SK-N-DZ (cell line): ENCODE data around the gene CACNB2.

Experiments used
- DNase-seq: peaks from one replicate; pipeline ENCODE4 v3.0.0-alpha.2; 2015; ENCODE audit warnings: low spot score

The CACNB2 gene

GRCh38 chr10:18446205-18446604 lies 306.0 kb downstream of the CACNB2 start:
- DNase-seq = no peak

GRCh38 chr10:18449611-18450026 lies 309.4 kb downstream of the CACNB2 start:
- DNase-seq = no peak

GRCh38 chr10:18450298-18450697 lies 310.1 kb downstream of the CACNB2 start:
- DNase-seq = no peak

GRCh38 chr10:18455086-18455884 lies 315.1 kb downstream of the CACNB2 start:
- DNase-seq = no peak

GRCh38 chr10:18456984-18457383 lies 316.8 kb downstream of the CACNB2 start:
- DNase-seq = no peak

- no peak for DNase-seq
Observed at GRCh38 chr10:18460032-18460431, 319.8 kb downstream of the CACNB2 start.

- no peak for DNase-seq
Observed at GRCh38 chr10:18463673-18464211, 323.5 kb downstream of the CACNB2 start.

GRCh38 chr10:18469125-18469524 lies 328.9 kb downstream of the CACNB2 start:
- no peak for DNase-seq

GRCh38 chr10:18472977-18473376 lies 332.8 kb downstream of the CACNB2 start:
- no peak for DNase-seq

GRCh38 chr10:18473424-18474117 lies 333.3 kb downstream of the CACNB2 start:
- DNase-seq = no peak

- DNase-seq = no peak
Observed at GRCh38 chr10:18474118-18474455, 333.9 kb downstream of the CACNB2 start.

GRCh38 chr10:18476076-18476647 lies 335.9 kb downstream of the CACNB2 start:
- no peak for DNase-seq

GRCh38 chr10:18478354-18478753 lies 338.1 kb downstream of the CACNB2 start:
- no peak for DNase-seq

GRCh38 chr10:18479502-18479901 lies 339.3 kb downstream of the CACNB2 start:
- DNase-seq = no peak

GRCh38 chr10:18483516-18484186 lies 343.4 kb downstream of the CACNB2 start:
- no peak for DNase-seq

GRCh38 chr10:18486438-18486837 lies 346.2 kb downstream of the CACNB2 start:
- DNase-seq = no peak

- DNase-seq = no peak
Observed at GRCh38 chr10:18490755-18491154, 350.5 kb downstream of the CACNB2 start.

GRCh38 chr10:18497806-18498369 lies 357.7 kb downstream of the CACNB2 start:
- DNase-seq = no peak

- DNase-seq = no peak
Observed at GRCh38 chr10:18498998-18499397, 358.8 kb downstream of the CACNB2 start.

GRCh38 chr10:18500576-18500975 lies 360.4 kb downstream of the CACNB2 start:
- no peak for DNase-seq

- DNase-seq = no peak
Observed at GRCh38 chr10:18501198-18501597, 361.0 kb downstream of the CACNB2 start.

- DNase-seq = no peak
Observed at GRCh38 chr10:18501629-18502028, 361.4 kb downstream of the CACNB2 start.
